NCI-H446 (cell line): ENCODE data around the gene CYP11A1.
"Not testable (repeated sequence)": the region's sequence is repeated elsewhere in the genome, so short reads cannot be mapped to it uniquely, and the experiment has no call there.

Experiments
- DNase-seq, 2 experiments: peaks; one replicate each; lab custom pipeline; 2025; lab: John Stamatoyannopoulos, UW

CYP11A1 gene

DNA sequence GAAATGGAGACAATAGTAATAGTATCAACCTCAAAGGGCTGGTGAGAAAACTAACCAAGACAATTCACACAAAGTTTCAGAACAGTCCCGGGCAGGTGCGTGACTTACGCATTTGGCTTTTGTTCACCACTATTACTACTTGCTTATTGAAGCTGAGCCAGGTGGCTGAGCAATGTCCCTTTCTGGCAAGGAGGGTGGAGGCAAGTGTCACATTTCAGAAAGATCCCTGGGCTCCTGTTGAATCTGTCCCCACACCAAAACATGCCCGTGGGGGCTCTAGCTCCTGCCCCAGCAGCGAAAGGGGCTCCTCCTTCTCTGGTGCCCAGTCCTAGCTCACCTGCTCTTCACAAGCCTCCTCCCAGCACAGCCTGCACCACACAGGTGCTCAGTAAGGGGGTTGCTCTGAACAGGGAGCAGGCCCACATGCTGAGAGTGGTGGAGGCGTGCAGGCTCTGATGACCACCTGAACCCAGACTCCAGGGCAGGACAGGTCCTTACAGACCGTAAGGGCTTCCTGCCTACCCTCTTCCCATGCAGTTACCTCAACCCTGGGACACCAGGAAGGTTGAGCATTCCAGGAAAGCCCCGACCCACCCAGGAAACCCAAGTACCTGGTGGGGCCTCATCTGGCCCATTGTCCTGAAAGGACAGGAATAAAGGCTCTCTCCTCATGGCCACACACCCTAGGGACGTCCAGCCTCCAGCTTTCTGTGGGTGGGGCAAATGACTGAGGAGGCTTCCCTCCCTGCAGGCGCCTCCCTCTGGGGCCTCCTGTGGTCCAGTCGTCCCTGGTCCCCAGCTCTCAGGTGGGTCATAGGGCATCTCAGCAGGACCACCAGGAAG lies 33.7 kb upstream of the CYP11A1 start:
- DNase-seq, result no peak

DNA sequence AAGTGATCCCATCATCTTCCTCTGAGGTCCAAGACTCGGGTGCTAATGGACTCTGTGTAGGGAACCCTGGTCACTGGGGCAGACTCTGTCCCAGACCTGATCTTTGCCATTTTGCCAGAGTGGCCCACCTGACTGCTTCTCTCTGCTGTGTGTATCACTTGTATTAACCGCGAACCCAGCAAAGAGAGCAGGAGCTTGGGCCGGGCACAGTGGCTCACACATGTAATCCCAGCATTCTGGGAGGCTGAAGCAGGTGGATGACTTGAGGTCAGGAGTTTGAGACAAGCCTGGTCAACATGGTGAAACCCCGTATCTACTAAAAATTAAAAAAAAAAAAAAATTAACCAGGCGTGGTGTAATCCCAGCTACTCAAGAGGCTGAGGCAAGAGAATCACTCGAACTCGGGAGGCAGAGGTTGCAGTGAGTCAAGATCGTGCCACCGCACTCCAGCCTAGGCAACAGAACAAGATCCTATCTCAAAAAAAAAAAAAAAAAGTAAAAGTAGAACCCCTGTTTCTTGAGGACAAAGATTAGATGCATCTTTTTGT lies 32.9 kb upstream of the CYP11A1 start:
- no peak for DNase-seq

DNA sequence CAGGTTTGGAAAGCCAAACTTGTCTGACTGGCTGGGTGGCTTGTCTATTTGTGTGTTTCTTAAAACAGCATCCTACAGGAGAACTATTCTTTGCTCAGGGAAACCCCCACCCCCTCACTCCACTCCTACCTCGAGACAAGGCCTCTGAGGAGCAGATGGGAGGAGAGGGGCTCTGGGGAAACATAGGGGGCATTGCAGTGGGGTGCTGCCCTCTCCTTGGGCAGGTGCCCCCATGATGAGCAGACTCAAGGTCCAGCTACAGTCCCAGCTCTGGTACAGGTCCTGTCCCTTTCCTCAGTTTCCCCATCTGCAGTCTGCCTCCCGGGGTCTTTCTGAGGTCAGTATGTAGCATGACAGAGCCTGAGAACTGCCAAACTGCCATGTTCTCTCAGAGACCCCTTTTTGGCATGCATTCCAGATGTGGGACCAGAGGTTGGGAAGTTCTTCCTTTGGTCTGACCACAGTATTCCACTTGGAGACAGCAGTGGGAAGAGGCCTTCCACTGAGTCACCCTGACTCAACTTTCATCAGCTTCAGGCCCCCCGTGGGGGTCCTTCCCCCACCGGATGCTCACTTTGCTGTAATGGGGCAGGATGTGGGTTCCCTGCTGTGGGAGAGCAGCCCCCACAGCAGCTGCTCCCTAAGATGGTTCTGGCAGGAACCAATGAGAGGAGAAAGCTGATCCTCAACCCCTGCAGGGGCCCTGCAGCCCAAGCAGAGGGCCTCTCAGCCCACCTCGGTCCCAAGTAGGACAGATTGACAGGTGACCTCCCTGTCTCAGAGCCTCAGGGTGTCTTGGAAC lies 32.3 kb upstream of the CYP11A1 start:
- DNase-seq, result no peak

DNA sequence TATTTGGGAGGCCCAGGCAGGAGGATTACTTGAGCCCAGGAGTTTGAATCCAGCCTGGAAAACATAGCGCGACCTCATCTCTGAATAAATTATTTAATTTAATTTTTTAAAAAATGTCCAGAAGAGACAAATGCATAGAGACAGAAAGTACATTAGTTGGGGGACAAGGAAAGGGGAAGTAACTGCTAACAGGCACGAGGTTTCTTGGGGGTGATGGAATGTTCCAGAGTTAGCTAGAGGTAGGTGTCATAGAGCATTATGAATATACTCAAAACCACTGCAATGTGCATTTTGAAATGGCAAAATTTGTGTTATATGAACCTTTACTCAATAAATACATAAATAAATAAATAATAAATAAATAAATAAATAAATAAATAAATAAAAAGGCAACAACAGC lies 31.7 kb upstream of the CYP11A1 start:
- DNase-seq, result no peak

DNA sequence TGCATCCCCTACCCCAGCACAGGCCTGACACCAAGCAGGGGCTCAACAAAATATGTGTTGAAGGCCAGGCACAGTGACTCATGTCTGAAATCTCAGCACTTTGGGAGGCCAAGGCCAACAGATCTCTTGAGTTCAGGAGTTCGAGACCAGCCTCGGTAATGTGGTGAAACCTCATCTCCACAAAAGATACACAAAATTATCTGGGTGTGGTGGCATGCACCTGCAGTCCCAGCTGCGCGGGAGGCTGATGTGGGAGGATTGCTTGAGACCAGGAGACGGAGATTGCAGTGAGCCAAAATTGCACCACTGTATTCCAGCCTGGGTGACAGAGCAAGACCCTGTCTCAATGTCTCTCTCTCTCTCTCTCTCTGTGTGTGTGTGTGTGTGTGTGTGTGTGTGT lies 30.7 kb upstream of the CYP11A1 start:
- DNase-seq, result no peak

DNA sequence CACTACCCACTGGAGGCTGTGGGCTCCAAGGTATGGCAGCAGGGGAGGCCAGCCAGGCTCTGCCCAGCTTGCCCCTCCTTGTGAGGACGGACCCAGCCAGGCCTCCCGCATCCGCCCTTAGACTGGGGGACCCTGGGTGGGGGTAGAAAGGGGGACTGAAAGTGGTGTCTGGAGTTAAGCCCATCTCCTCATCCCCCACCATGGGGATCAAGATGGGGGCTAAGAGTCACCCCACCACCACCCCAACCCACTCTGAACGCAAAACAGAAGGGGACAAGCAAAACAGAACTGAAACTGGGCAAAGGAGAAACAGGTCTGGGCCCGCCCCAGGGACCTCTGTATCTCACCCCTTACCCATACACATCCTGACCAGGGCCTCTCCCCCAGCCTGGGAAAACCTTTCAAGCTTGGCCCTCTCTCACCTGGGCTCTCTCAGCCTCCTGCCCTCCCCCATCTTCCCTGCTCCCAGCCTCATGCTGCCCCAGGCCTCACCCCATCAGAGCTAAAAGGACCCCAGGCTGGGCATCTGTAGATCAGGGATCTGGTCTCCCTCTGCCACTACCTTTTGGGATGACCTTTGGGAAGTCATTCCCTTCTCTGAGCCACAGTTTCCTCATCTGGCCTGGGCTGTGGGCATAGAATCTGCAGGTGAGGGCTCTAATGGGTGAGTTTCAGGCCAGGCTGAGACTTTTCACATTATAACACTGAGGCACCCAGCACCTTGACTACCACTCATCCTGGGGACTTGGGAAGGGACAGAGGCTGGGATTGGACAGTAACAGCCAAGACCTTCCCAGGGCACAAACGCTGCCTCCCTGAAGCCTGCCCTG lies 30.0 kb upstream of the CYP11A1 start:
- DNase-seq, result no peak

DNA sequence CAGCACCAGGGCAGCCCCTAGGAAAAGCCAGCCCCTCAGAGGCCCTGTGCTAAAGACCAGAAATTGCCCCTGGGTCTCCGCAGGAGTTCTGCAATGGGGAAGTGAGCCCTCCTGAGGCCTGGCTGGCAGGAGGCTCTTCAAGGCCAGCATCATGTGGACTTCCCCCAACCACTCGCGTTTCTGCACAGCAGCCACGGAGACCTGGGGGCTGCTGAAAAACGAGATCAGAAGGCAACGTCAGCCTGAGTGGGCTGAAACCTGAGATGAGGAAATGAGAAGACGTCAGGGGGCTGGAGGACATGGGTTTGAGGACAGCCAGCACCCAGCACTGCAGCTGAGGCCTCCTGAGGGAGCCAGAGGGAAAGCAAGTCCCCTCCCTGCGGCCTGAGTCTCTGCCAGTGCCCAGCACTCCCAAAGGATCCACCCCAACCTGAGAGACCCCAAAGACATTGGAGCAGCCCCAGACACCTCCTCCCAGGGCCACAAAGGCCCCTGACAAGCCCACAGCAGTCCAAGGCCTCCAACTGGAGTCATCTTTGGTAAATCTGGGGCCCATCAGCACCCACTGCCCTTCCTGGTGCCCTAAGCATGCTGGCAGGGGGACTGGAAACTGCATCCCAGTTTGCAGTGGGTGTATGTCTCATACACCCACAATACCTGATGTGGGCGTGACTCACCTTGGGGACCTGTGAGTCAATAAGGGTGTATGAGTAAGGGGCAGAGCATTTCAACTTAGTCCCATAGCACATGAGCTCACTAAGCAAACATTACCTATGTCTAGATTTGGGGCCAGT lies 29.2 kb upstream of the CYP11A1 start:
- DNase-seq, result no peak

DNA sequence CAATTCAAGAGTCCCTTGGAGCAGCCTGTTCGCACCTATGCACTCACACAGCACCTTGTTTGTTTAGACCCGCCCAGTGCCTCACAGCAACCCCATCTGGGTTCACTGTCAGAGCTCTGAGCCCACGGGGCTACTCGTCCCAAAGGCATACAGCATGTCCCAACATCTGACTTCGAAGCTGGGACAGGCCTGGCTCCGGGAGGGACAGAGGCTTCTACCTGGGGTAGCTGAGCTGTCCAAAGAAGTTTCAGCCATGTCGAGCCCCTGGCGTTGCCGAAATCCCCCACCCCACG lies 28.6 kb upstream of the CYP11A1 start:
- DNase-seq, result no peak

DNA sequence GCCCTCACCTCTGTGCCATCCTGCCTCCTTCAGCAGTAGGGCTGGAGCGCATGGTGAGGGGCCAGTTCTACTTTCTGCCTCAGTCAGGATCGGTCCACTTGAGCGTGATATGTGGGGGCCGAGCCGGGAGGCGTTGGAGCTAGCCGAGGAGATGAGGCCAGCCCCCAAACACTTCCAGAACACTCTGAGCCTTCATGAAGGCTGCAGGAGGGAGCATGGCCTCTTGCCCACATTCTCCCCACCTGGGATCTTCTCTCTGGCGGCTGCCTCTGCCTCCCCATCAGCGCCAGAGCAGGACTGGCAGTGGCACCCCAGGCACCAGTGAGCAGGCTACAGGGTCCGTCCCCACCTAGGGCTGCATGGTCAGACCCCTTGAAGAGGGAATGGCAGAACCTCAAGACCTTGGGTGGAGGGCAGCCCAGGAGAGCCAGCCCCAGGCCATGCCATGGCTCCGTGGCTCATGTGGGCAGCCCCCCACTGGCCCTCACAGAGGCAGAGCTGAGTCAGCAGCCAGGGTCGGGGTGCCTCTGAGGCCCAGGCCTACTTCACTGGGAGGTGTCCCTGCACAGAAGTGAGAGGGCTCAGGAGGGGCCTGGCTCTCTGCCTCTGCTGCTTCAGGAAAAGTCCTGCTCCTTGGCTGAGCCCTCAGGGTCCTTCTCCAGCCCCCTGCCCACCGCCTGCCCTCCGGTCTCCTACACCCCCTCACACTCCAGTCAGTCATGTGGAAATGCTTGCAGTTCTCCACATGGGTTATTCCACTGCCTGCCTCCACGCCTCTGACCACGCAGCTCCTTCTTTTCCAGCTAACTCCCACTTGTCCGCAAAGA lies 28.1 kb upstream of the CYP11A1 start:
- no peak for DNase-seq

DNA sequence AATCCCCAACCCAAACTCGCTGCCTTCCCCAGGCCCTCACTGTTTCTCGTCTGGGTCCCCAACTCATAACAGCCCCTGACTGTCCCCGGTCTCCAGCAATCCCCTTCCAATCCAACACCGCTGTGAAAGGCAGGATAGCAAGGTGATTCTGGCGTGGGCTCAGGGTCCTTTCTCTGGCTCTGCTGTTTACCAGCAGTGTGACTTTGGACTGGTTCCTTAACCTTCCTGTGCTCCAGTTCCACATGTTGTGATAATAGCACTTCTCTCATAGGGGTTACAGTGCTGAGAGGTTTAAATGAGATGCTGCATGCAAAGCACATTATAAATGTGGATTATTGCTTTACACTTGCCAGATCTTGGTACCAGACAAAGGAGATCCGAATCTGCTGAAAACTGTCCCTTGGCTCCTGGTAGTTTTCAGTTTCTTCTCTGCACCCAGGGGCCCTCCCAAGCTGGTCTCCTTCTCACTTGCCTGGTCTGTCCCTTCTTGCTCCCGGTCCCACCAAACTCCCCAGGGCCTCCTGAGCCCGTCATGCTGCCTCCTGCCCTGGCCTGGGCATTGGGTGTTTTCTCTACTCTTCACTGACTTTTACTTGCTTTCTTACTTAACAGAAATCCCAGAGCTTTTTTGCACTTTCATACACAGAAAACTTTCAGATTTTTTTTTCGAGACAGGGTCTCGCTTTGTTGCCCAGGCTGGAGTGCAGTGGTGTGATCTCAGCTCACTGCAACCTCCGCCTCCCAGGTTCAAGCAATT lies 26.8 kb upstream of the CYP11A1 start:
- DNase-seq, result no peak

DNA sequence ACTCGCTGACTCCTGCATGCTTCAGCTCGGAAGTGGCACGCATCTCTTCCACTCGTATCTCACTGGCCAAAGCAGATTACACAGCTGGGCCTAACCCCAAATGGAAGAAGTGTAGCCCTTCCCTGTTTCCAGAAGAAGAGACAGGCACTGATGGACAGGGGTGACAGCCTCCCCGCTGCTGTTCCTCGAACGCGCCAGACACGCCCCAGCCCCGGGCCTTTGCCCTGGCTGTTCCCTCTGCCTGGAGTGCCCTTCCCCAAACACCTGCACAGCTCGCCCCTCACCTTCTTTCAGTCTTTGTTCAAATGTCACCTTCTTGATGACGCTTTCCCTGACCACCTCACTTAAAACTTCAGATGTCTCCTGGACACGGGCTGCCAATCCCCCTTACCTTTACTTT lies 26.0 kb upstream of the CYP11A1 start:
- no peak for DNase-seq

DNA sequence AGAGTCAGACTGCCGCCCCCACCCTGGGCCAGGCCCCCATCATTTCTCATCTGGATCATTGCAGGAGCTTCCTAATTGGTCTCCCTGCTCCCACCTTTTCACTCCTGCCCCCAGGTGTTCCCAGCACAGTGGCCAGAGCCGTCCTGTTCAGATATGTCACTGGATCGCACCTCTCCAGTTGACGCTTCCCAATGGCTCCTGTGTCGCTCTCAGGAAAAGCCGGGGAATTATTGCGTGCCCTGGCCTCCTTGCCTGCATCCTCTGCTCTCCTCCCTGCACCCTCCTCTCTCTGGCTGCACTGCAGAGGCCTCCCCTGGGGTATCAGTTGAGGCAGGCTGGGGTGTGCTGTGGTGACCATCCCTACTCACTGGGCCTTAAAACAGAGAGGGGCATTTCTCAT lies 25.5 kb upstream of the CYP11A1 start:
- DNase-seq, result no peak

DNA sequence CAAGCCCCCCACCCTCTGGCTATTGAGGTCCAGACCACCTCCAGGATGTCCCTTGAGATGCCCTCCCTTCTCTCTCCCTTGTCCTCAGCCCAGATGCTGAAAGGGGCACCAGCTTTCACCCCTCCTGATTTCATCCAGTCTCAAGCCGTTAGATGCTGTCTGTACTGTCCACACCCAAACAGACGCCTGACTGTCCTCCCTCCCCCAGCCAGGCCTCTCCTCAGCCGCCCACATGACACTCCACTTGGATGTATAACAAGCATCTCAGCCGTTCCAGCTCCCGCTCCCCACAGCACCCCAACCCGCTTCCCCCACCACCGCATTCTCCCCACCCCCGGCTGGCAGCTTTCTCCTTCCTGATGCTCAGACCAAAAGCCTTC lies 25.0 kb upstream of the CYP11A1 start:
- no peak for DNase-seq

DNA sequence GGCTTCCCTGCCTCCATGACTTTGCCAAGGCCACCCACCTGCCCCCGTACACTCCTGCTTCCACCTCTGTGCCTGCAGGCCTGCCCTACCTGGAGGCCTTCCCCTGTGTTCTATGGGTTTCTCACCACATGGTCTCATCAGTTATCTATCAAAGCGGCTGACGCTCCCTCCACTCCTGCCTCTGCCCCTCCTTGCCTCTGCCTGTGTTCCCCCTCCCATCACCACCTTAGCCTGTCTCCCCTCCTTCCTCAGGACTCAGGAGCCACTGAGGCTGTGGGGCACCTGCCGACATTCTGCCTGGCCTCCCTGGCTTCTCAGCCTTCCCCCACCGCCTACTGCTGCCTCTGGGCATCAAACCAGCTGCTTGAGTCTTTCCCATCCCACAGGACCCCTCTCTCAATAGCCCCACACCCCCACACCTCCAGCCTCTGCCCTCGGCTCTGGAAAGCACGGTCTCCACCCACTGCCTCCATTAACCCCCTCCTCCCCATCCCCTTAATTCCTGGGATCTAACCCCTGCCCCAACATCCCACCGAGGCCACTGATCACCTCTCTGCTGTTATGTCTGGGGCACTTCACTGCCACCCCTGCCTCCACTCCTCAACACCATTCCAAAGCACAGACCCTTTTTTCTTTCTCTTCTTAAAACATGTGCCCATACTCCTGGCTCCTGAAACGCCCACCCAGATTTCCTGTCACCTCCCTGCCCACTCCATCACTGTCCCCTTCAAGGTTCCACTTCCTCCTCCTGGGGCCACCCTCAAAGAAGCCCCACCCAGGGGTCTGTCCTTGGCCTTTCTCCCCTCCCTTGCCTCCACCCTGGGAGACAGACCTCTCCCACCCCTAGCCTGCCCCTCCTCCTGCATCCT lies 24.4 kb upstream of the CYP11A1 start:
- no peak for DNase-seq

DNA sequence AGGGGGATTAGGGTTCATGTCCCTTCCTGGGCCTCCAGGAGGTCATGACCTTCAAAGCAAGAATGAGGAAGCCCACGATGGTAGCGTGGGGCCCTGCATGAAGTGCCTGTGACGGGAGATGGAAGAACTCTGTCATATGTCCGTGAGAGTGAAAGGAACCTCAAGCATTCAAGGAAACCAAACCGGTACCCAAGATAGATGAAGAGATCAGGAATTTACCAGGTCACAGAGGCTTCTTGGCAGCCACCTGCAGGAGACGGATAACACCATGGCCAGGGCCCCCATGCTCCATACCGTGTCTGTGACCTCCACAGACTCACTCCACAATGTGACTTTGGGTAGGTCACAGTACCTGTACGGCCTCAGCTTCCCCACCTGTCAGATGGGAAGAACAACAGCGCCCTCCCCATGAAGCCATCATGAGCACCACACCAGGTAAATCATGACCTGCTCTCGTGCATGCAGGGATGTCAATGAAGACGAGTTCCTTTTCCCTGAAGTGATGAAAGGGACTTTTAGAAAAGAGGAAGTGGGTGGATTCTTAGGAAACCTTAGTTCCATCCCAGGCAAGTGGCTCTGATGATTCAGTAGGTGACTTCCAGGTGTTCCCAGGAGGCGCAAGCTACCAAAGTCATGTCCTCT lies 23.3 kb upstream of the CYP11A1 start:
- no peak for DNase-seq

DNA sequence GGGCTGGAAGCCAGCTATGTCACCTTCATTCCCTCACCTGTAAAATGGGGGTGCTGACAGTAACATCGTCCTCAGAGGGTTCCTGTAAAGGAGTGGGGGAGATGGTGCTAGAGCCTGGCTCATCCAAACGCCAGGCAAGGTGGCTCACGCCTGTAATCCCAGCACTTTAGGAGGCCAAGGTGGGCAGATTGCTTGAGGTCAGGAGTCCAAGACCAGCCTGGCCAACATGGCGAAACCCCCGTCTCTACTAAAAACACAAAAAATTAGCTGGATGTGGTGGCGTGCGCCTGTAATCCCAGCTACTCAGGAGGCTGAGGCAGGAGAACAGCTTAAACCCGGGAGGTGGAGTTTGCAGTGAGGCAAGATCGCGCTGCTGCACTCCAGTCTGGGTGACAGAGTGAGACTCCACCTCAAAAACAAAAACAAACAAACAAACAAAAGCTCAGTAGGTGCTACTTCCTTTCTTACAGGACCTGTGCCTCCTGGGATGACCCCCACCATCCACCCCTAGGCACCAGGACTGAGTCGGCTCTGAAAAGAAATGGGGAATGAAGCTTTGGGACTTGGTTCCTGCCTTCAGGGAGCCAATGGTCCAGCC lies 22.7 kb upstream of the CYP11A1 start:
- not testable (repeated sequence) for DNase-seq

DNA sequence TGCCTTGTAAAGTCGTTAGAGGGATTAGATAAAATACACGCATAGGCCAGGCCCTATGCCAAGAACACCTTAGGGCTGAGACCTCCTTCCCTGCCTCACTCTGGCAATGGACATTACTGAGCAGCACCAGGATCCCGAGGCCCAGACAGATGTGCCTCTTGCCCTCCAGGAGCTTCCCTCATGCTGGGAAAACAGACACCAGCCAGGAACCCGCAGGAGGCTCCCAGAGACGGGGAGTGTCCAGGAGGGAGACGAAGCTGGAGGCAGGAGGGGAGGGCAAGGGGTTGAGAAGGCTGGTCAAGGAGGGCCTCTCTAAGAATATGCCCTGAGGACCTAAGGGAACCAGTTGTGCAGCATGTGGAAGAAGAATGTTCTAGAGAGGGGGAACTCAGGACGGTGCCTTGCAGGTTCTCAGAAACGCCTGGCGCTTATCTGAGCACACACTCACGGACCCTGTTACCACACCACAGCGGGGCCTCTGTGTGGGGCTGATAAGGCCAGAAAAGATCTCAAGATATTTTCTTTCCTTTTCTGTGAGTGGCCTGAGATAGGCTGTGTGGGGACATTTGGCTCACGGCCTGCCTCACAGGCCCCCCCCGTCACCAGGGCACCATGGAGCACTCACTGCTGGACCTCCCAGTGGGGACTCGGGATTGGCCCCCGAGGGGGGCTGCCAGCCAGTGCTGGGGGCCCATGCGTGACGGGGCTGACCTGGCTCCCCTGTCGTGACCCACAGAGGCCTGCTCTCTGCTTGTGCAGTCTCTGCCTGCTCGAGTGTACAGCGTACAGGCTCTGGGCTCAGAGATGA lies 22.0 kb upstream of the CYP11A1 start:
- DNase-seq, result no peak
